ENCODE results near the gene POU2AF1. TPM values are rescaled to one million over a fixed set of nuclear protein-coding genes. Genes with fewer than 3 reads are reported as not detected.

Gene POU2AF1
- total and polyA plus RNA-seq, 2 of the 13 experiments (the other 11 are each of a cell fraction or from before 2014, with no cell fraction given): 1.9 to 3.6 TPM

GRCh38 chr11:111360150-111361043 is 18.7 kb downstream of the POU2AF1 start (continued):
- TF ChIP-seq NONO (IDR thresholded peaks at IDR 0.05) (no peak), NONO (CRISPR knock-in tag; conservative IDR thresholded peaks at IDR 0.05) (peak; percentile 89), SMAD1 (CRISPR knock-in tag; IDR thresholded peaks at IDR 0.05; ENCODE audit: borderline replicate concordance, low read depth) (peak; percentile 69; the same call in 1 of the 2 replicates), ZNF235 (CRISPR knock-in tag; IDR thresholded peaks at IDR 0.05; ENCODE audit: borderline replicate concordance) (no peak), MED1 (CRISPR knock-in tag; IDR thresholded peaks at IDR 0.05) (peak; percentile 100), ONECUT2 (CRISPR knock-in tag; IDR thresholded peaks at IDR 0.05) (peak; percentile 49), ZNF563 (CRISPR knock-in tag; IDR thresholded peaks at IDR 0.05) (peak; percentile 49; the same call in 1 of the 2 replicates), ZNF44 (CRISPR knock-in tag; IDR thresholded peaks at IDR 0.05) (peak; percentile 76), MXD4 (CRISPR knock-in tag; IDR thresholded peaks at IDR 0.05) (0 out of 2 replicates have a peak, but pooled peaks have one; percentile 32), ZNF580 (CRISPR knock-in tag; IDR thresholded peaks at IDR 0.05; ENCODE audit: borderline replicate concordance, low read depth) (peak; percentile 71; the same call in 1 of the 2 replicates), CSRNP1 (CRISPR knock-in tag; IDR thresholded peaks at IDR 0.05) (peak; percentile 85; the same call in 1 of the 2 replicates), ZFAT (CRISPR knock-in tag; conservative IDR thresholded peaks at IDR 0.05) (no peak), ZNF260 (CRISPR knock-in tag; IDR thresholded peaks at IDR 0.05; ENCODE audit: borderline replicate concordance, low read depth) (no peak), ZNF20 (CRISPR knock-in tag; IDR thresholded peaks at IDR 0.05) (no peak), NFE2 (CRISPR knock-in tag; IDR thresholded peaks at IDR 0.05) (no peak), PRPF4 (IDR thresholded peaks at IDR 0.05; ENCODE audit: low read depth, low read length, poor library complexity, severe bottlenecking) (no peak), RAD51 (IDR thresholded peaks at IDR 0.05; ENCODE audit: borderline replicate concordance) (no peak), RBM22 (optimal IDR thresholded peaks at IDR 0.05; ENCODE audit: low read length) (no peak), MBNL3 (CRISPR knock-in tag; conservative IDR thresholded peaks at IDR 0.05) (no peak), KLF15 (CRISPR knock-in tag; IDR thresholded peaks at IDR 0.05; ENCODE audit: borderline replicate concordance) (no peak), ZNF276 (CRISPR knock-in tag; IDR thresholded peaks at IDR 0.05; ENCODE audit: low read depth) (peak; percentile 71), ZNF17 (CRISPR knock-in tag; IDR thresholded peaks at IDR 0.05) (no peak), ZFYVE20 (CRISPR knock-in tag; IDR thresholded peaks at IDR 0.05; ENCODE audit: borderline replicate concordance, low read depth) (no peak), ZNF776 (CRISPR knock-in tag; IDR thresholded peaks at IDR 0.05) (no peak)
- TF ChIP-seq, protein P1, sequence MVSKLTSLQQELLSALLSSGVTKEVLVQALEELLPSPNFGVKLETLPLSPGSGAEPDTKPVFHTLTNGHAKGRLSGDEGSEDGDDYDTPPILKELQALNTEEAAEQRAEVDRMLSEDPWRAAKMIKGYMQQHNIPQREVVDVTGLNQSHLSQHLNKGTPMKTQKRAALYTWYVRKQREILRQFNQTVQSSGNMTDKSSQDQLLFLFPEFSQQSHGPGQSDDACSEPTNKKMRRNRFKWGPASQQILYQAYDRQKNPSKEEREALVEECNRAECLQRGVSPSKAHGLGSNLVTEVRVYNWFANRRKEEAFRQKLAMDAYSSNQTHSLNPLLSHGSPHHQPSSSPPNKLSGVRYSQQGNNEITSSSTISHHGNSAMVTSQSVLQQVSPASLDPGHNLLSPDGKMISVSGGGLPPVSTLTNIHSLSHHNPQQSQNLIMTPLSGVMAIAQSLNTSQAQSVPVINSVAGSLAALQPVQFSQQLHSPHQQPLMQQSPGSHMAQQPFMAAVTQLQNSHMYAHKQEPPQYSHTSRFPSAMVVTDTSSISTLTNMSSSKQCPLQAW (CRISPR knock-in tag; IDR thresholded peaks at IDR 0.05): peak; percentile 98
